ENCODE measurements around the gene RNASEL. TPM values are rescaled to one million over a fixed set of nuclear protein-coding genes. Genes with fewer than 3 reads are reported as not detected.
"Not testable (repeated sequence)": the region's sequence is repeated elsewhere in the genome, so short reads cannot be mapped to it uniquely, and the experiment has no call there.

The RNASEL gene
- total RNA-seq, 1 donor from 2014 or later = 11.1 TPM

GRCh38 chr1:182549811-182550210 lies 39.2 kb downstream of the RNASEL start:
- POLR2A ChIA-PET = no interaction called here
- H3K4me3 Mint-ChIP-seq = no peak overlapping the region
- no peak for ATAC-seq (ENCODE audit: low read depth)

GRCh38 chr1:182549346-182549745 lies 39.7 kb downstream of the RNASEL start:
- no peaks in the 10 kb centered on the region for H3K4me1 Mint-ChIP-seq
- H3K9me3 Mint-ChIP-seq = peaks cover 4% of the 10 kb centered on the region
- H3K36me3 Mint-ChIP-seq (ENCODE audit: low read depth) = no peaks in the 10 kb centered on the region
- H3K4me3 Mint-ChIP-seq = no peak overlapping the region
- DNase-seq (no peak), ATAC-seq (ENCODE audit: low read depth) (no peak)
- ChIA-PET POLR2A (no interaction called here), CTCF (no interaction called here)
- intact Hi-C loops (cut with micrococcal nuclease) = no loop called here
- peaks cover 7% of the 10 kb centered on the region for H3K27me3 Mint-ChIP-seq
- no peak for TF ChIP-seq CTCF (IDR thresholded peaks at IDR 0.05)
- no peak overlapping the region for H3K27ac Mint-ChIP-seq

More at GRCh38 chr1:182549811-182550210, 39.2 kb downstream of the RNASEL start:
- no peaks in the 10 kb centered on the region for H3K4me1 Mint-ChIP-seq
- DNase-seq = no peak
- no peak overlapping the region for H3K27ac Mint-ChIP-seq
- H3K36me3 Mint-ChIP-seq (ENCODE audit: low read depth) = no peaks in the 10 kb centered on the region
- peaks cover 5% of the 10 kb centered on the region for H3K27me3 Mint-ChIP-seq
- CTCF ChIA-PET = no interaction called here
- intact Hi-C loops (cut with micrococcal nuclease) = no loop called here
- peaks cover 4% of the 10 kb centered on the region for H3K9me3 Mint-ChIP-seq
- no peak for TF ChIP-seq CTCF (IDR thresholded peaks at IDR 0.05)

GRCh38 chr1:182533896-182534295 lies 55.2 kb downstream of the RNASEL start:
- Mint-ChIP-seq H3K9me3 (peaks cover 3% of the 10 kb centered on the region), H3K27ac (no peak overlapping the region), H3K4me3 (no peak overlapping the region), H3K4me1 (no peaks in the 10 kb centered on the region), H3K36me3 (ENCODE audit: low read depth) (no peaks in the 10 kb centered on the region), H3K27me3 (no peaks in the 10 kb centered on the region)
- ATAC-seq (ENCODE audit: low read depth) = no peak
- intact Hi-C loops (cut with micrococcal nuclease) = no loop called here
- ChIA-PET CTCF (no interaction called here), POLR2A (no interaction called here)
- DNase-seq = no peak
- no peak for TF ChIP-seq CTCF (IDR thresholded peaks at IDR 0.05)

- POLR2A ChIA-PET; H3K36me3 Mint-ChIP-seq (ENCODE audit: low read depth); CTCF ChIA-PET; H3K27me3 Mint-ChIP-seq; H3K4me1 Mint-ChIP-seq; intact Hi-C loops (cut with micrococcal nuclease); DNase-seq; H3K27ac Mint-ChIP-seq; H3K4me3 Mint-ChIP-seq; ATAC-seq (ENCODE audit: low read depth): not testable (repeated sequence)
- peaks cover 33% of the 10 kb centered on the region for H3K9me3 Mint-ChIP-seq
These were observed 60.9 kb downstream of the RNASEL start for GRCh38 chr1:182528206-182528605.

- H3K4me3 Mint-ChIP-seq = no peak overlapping the region
- POLR2A ChIA-PET = no interaction called here
- CTCF ChIA-PET = no interaction called here
- no peaks in the 10 kb centered on the region for H3K4me1 Mint-ChIP-seq
- DNase-seq (no peak), ATAC-seq (ENCODE audit: low read depth) (no peak)
- H3K36me3 Mint-ChIP-seq (ENCODE audit: low read depth) = peaks cover 7% of the 10 kb centered on the region
- H3K9me3 Mint-ChIP-seq = peaks cover 33% of the 10 kb centered on the region
- peaks cover 2% of the 10 kb centered on the region for H3K27me3 Mint-ChIP-seq
- no peak for TF ChIP-seq CTCF (IDR thresholded peaks at IDR 0.05)
- intact Hi-C loops (cut with micrococcal nuclease) = no loop called here
- no peak overlapping the region for H3K27ac Mint-ChIP-seq
These were observed 61.4 kb downstream of the RNASEL start for GRCh38 chr1:182527680-182528079.

- Mint-ChIP-seq H3K4me3 (no peak overlapping the region), H3K27me3 (peaks cover 3% of the 10 kb centered on the region), H3K4me1 (no peaks in the 10 kb centered on the region), H3K9me3 (peaks cover 33% of the 10 kb centered on the region), H3K36me3 (ENCODE audit: low read depth) (peaks cover 7% of the 10 kb centered on the region), H3K27ac (no peak overlapping the region)
- ATAC-seq (ENCODE audit: low read depth) (no peak), DNase-seq (no peak)
- ChIA-PET CTCF (no interaction called here), POLR2A (no interaction called here)
- no peak for TF ChIP-seq CTCF (IDR thresholded peaks at IDR 0.05)
- intact Hi-C loops (cut with micrococcal nuclease) = no loop called here
These were observed 63.7 kb downstream of the RNASEL start for GRCh38 chr1:182525342-182525741.
